GM19240 (cell line): ENCODE data around the gene ABCD1.

Experiments
- DNase-seq: peaks from one replicate; pipeline ENCODE4 v3.0.0; 2011; ENCODE audit warnings: low spot score; ENCODE audit not compliant: insufficient read length

The ABCD1 gene

DNA sequence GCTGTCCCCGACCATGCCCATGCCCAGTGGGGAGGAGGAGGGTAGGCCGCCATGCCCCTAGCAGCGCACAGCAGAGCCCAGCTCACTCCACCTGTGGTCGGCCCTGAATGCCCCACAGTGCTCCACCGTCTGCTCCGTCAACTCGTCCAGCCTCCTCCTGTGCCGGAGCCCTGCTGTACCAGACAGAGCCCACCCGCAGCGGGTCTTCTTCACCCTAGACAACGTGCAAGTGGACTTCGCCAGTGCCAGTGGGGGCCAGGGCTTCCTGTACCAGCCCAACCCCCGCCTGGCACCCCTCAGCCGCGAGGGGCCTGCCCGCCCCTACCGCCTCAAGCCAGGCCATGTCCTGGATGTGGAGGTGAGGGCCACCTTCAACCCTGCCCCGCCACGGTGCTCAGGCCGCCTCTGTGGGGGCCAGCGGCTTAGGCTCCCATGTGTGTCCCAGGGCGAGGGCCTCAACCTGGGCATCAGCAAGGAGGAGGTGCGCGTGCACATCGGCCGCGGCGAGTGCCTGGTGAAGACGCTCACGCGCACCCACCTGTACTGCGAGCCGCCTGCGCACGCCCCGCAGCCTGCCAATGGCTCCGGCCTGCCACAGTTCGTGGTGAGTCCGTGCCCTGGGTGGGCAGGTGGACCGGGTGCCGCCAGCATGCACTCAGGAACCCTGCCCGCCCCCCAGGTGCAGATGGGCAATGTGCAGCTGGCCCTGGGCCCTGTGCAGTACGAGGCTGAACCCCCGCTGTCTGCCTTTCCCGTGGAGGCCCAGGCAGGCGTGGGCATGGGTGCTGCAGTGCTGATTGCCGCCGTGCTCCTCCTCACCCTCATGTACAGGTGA, 49.3 kb downstream of the ABCD1 start:
- DNase-seq: no peak

DNA sequence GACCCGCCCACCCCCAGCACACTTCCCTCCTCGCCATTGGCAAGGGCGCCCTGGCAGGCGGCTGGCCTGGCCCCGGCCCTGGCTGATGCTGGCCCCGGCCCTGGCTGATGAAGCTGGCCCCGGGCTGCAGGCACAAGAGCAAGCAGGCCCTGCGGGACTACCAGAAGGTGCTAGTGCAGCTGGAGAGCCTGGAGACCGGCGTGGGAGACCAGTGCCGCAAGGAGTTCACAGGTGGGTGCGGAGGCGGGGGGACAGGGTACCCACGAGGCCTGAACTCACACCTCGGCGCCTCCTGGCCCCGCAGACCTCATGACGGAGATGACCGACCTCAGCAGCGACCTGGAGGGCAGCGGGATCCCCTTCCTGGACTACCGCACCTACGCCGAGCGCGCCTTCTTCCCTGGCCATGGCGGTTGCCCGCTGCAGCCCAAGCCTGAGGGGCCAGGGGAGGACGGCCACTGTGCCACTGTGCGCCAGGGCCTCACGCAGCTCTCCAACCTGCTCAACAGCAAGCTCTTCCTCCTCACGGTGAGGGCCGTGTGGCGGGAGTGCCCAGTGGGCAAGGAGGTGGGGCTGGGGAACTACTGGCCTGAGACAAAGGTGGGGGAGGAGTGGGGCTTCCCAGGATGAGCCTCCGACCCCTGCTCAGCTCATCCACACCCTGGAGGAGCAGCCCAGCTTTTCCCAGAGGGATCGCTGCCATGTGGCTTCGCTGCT, 50.1 kb downstream of the ABCD1 start:
- DNase-seq: no peak

- no peak for DNase-seq
These were observed 50.9 kb downstream of the ABCD1 start for GRCh38 chrX:153775293-153776119.

- DNase-seq: no peak
These were observed 51.5 kb downstream of the ABCD1 start for GRCh38 chrX:153776120-153776599.

DNA sequence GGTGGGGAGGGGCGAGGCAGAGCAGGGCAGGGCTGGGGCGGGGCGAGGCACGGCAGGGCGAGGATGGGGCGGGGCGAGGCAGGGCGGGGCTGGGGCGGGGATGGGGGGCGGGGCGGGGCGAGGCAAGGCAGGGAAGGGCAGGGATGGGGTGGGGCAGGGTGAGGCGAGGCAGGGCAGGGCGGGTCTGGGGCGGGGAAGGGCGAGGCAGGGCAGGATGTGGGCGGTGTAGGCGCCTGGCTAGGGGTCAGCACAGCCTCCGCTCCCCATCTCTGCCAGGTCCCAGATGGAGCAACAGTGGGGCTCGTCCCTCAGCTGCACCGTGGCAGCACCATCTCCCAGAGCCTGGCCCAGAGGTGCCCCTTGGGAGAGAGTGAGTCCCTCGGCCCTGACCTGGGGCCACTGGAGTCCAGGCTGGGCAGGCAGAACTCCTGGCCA, 52.0 kb downstream of the ABCD1 start:
- DNase-seq: no peak

- no peak for DNase-seq
These were observed 52.8 kb downstream of the ABCD1 start for GRCh38 chrX:153777261-153778090.

GRCh38 chrX:153778181-153778580, 53.5 kb downstream of the ABCD1 start:
- DNase-seq: no peak

DNA sequence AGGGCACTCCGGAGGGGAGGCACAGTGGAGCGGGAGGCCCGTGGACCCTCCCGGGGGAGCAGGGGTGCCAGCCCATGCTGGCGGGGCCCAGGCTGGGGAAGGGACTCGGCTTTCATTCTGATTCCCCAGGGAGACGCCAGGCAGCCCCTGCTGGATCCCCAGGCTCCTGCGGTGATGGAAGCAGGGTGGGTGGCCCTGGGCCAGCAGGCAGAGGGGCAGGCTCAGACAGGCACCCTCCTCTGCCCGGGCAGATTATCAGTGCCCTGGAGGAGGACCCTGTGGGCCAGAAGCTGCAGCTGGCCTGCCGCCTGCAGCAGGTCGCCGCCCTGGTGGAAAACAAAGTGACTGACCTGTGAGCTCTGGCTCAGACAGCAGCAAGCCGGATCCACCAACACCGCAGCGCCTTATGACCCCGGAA, 54.0 kb downstream of the ABCD1 start:
- DNase-seq: no peak

- no peak for DNase-seq
These were observed 55.4 kb downstream of the ABCD1 start for GRCh38 chrX:153779891-153780677.

- no peak for DNase-seq
These were observed 56.2 kb downstream of the ABCD1 start, which contains the start of gene SRPK3 for GRCh38 chrX:153780678-153781427. TSS of gene SRPK3 (plus strand) at chrX:153781041. CDS start at chrX:153781087, 46 bp downstream.

DNA sequence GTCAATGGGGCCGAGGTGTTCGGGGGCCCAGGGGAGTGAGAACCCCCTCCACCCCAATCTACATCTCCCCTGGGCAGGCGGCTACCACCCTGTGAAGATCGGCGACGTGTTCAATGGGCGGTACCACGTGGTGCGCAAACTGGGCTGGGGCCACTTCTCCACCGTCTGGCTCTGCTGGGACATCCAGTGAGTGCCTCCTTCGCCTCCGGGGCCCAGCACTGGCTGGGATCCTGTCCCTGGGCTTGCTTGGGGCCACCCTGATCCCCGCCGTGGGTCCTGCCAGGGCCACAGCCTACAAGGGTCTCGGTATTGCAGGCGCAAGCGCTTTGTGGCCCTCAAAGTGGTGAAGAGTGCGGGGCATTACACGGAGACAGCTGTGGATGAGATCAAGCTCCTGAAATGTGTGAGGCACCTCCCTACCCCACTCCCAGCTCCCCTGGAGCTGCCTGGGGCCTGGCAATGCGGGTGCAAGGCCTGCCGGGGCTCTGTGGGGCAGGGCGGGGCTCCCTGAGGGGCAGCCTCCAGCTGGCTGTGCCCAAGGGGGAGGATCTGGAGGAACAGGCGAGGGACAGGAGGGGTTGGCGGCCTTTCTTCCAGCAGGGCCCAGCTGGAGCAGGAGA, 56.9 kb downstream of the ABCD1 start:
- DNase-seq: no peak

GRCh38 chrX:153782313-153782712, 57.7 kb downstream of the ABCD1 start:
- no peak for DNase-seq

- no peak for DNase-seq
These were observed 58.2 kb downstream of the ABCD1 start for GRCh38 chrX:153782871-153783270.

DNA sequence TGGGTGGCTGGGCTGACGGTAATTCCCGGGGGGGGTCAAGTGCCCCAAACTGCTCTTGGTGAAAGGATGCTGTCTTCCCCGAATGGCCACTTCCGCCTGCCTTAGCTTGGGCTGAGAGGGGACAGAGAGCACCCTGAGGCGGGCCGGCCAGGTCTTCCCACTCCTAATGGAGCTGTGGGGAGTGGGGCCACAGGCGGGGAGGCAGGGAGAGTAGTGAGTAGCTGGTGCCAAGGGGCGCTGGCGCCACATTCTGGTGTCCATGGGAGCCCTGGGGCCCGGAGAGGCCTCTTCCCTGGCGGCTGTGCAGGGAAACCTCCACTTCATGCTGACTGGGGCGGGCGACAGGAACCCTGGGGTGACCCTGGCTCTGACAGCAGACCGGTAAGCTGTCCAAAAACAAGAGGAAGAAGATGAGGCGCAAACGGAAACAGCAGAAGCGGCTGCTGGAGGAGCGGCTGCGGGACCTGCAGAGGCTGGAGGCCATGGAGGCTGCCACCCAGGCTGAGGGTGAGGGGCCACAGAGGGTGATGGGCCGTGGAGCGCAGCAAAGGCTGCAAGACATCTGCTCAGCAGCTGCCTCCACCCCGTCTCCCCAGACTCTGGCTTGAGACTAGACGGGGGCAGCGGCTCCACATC, 58.8 kb downstream of the ABCD1 start:
- DNase-seq: no peak

DNA sequence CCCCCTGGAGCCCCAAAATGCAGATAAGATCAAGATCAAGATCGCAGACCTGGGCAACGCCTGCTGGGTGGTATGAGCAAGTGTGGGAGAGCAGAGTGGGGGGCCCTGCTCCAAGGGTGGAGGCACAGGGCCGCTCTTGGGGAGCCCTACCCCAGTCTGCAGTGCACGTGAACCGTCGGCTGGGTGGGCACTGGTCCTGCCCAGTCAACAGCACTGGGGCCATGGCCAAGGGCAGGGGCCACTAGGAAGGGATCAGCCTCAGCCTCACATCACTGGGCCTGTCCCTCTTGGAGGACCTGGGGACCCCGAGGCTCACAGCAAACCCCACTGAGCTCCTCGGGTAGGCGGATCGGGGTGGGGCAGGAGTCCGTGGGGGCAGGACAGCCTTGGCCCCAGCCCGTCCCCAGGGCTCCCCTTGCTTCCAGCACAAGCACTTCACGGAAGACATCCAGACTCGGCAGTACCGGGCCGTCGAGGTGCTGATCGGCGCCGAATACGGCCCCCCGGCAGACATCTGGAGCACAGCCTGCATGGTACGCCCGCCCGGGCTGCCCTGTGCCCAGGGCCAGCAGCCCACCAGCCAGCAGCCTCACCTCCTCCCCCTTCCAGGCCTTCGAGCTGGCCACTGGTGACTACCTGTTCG, 59.8 kb downstream of the ABCD1 start:
- no peak for DNase-seq

GRCh38 chrX:153786669-153787068, 62.0 kb downstream of the ABCD1 start:
- no peak for DNase-seq

DNA sequence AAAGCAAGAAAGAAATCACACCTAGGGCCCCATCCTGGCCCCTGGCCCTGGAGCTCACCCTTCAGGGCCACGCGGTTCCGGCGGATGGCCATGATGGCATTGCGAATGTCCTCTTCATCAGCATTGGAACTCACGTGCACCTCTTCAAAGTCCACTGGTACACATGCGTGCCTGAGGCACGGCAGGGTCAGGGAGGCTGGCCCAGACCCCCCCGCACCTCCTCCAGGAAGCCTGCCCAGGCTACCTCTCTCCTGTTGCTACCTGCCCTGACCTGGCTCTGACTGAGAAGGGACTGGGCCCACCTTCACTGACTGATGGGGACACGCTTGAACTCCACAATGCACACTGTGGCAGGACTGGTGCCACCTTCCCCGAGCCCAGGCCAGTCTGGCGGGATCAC, 65.0 kb downstream of the ABCD1 start:
- DNase-seq: no peak
